ENCODE results near the gene TSNAX.

Gene TSNAX

GRCh38 chr1:231603598-231604275 lies 75.3 kb downstream of the TSNAX start:
- DNase-seq: peak; percentile 85

- no peak for DNase-seq
Observed at GRCh38 chr1:231604276-231604621, 75.8 kb downstream of the TSNAX start.

GRCh38 chr1:231605149-231606100 lies 77.0 kb downstream of the TSNAX start:
- no peak for DNase-seq

- DNase-seq: no peak
Observed at GRCh38 chr1:231606712-231607111, 78.2 kb downstream of the TSNAX start.

- DNase-seq: no peak
Observed at GRCh38 chr1:231610388-231610787, 81.9 kb downstream of the TSNAX start.

GRCh38 chr1:231611111-231611510 lies 82.6 kb downstream of the TSNAX start:
- no peak for DNase-seq

GRCh38 chr1:231611851-231612250 lies 83.4 kb downstream of the TSNAX start:
- no peak for DNase-seq

GRCh38 chr1:231612393-231613089 lies 84.1 kb downstream of the TSNAX start:
- no peak for DNase-seq

GRCh38 chr1:231613419-231614349 lies 85.2 kb downstream of the TSNAX start:
- peak; percentile 12 for DNase-seq

Measured in DMS53 (cell line).